ENCODE data around the gene UPB1. TPM values are rescaled to one million over a fixed set of nuclear protein-coding genes. Genes with fewer than 3 reads are reported as not detected.
"Not testable (repeated sequence)": the region's sequence is repeated elsewhere in the genome, so short reads cannot be mapped to it uniquely, and the experiment has no call there.

UPB1 gene
- total RNA-seq, 4 donors from 2014 or later, result 0.80 TPM; not detected in 3

DNA sequence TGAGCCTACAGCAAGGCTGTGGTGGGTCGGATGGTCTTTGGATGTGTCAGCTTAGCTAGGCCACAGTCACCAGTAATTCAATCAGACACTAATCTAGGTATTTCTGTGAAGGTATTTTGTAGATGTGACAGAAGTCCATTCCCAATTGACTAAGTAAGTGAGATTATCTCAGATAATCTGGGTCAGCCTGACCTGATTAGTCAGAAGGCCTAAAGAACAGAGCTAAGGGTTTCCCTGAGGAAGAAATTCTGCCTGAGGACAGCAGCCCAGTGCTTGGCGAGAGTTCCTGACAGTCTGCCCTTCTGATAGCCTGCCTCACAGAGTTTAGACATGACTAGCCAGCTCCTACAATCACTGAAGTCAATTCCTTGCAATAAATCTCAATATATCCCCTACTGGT lies 31.1 kb downstream of the UPB1 start:
- H3K27me3 ChIP-seq, result no peaks in the 10 kb centered on the region
- H3K4me1 ChIP-seq, result peaks cover 0 to 16% (median 0%) of the 10 kb centered on the region in 4 donors
- no peaks in the 10 kb centered on the region for H3K36me3 ChIP-seq
- H3K9me3 ChIP-seq, result no peaks in the 10 kb centered on the region
- H3K4me3 ChIP-seq, result no peak overlapping the region
- H3K27ac ChIP-seq, result no peak overlapping the region
- DNase-seq, result no peak
- TF ChIP-seq, protein P1, sequence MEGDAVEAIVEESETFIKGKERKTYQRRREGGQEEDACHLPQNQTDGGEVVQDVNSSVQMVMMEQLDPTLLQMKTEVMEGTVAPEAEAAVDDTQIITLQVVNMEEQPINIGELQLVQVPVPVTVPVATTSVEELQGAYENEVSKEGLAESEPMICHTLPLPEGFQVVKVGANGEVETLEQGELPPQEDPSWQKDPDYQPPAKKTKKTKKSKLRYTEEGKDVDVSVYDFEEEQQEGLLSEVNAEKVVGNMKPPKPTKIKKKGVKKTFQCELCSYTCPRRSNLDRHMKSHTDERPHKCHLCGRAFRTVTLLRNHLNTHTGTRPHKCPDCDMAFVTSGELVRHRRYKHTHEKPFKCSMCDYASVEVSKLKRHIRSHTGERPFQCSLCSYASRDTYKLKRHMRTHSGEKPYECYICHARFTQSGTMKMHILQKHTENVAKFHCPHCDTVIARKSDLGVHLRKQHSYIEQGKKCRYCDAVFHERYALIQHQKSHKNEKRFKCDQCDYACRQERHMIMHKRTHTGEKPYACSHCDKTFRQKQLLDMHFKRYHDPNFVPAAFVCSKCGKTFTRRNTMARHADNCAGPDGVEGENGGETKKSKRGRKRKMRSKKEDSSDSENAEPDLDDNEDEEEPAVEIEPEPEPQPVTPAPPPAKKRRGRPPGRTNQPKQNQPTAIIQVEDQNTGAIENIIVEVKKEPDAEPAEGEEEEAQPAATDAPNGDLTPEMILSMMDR (IDR thresholded peaks at IDR 0.05), result no peak
- no peak for TF ChIP-seq POLR2A (IDR thresholded peaks at IDR 0.05)

DNA sequence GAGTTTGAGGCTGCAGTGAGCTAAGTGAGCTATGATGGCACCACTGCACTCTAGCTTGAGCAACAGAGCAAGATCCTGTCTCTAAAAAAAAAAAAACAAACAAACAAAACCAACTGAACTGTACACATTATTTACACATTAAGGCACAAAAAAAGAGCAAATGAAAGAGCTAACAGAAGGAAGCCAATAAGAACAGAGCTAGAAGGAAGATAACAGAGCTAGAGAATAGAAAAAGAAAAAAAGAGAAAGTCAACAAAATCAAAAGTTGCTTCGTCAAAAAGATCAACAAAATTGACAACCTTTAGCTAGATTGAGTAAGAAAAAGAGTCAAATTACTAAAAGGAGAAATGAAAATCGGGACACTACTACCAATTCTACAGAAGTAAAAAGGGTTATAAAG lies 34.8 kb downstream of the UPB1 start:
- H3K9me3 ChIP-seq, result no peaks in the 10 kb centered on the region
- H3K27ac ChIP-seq, result no peak overlapping the region
- H3K36me3 ChIP-seq, result no peaks in the 10 kb centered on the region
- no peak for DNase-seq
- TF ChIP-seq, protein P1 (IDR thresholded peaks at IDR 0.05), result no peak
- TF ChIP-seq POLR2A (IDR thresholded peaks at IDR 0.05), result no peak
- H3K27me3 ChIP-seq, result no peaks in the 10 kb centered on the region
- peaks cover 0 to 32% (median 0%) of the 10 kb centered on the region in 4 donors for H3K4me1 ChIP-seq
- no peak overlapping the region for H3K4me3 ChIP-seq

DNA sequence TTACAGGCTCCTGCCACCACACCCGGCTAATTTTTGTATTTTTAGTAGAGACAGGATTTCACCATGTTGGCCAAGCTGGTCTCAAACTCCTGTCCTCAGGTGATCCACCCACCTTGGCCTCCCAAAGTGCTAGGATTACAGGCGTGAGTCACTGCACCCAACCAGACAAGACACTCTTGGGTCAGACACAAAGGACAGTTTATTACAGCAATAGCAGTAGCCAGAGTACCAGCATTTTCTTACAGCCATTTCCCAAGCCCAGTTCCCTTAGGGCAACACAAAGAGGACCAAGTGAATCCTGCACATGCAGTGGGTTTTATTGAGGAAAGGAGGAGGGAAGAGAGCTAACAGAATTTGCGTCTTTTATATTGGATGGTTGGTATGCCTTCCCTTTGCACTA lies 35.8 kb downstream of the UPB1 start:
- H3K9me3 ChIP-seq, H3K27me3 ChIP-seq, H3K36me3 ChIP-seq, H3K4me3 ChIP-seq, DNase-seq: not testable (repeated sequence)
- H3K4me1 ChIP-seq, result peaks cover 0 to 22% (median 0%) of the 10 kb centered on the region in 4 donors
- peak overlapping the region in 1 of 4 donors; percentile 50 for H3K27ac ChIP-seq

- Histone ChIP-seq H3K4me1 (peaks cover 0 to 22% (median 0%) of the 10 kb centered on the region in 4 donors), H3K9me3 (no peaks in the 10 kb centered on the region), H3K27ac (peak overlapping the region in 1 of 4 donors; percentile 46), H3K27me3 (no peaks in the 10 kb centered on the region), H3K36me3 (no peaks in the 10 kb centered on the region), H3K4me3 (no peak overlapping the region)
- TF ChIP-seq, protein P1 (IDR thresholded peaks at IDR 0.05), result no peak
- TF ChIP-seq POLR2A (IDR thresholded peaks at IDR 0.05), result no peak
- DNase-seq, result no peak
Observed at GRCh38 chr22:24532075-24532474, 36.9 kb downstream of the UPB1 start.

GRCh38 chr22:24535348-24535747 lies 40.2 kb downstream of the UPB1 start:
- Histone ChIP-seq H3K4me3 (no peak overlapping the region), H3K9me3 (no peaks in the 10 kb centered on the region)
- no peak for TF ChIP-seq POLR2A (IDR thresholded peaks at IDR 0.05)

GRCh38 chr22:24536089-24536488 lies 41.0 kb downstream of the UPB1 start:
- peaks cover 0 to 25% (median 0%) of the 10 kb centered on the region in 3 donors for H3K36me3 ChIP-seq
- TF ChIP-seq, protein P1 (IDR thresholded peaks at IDR 0.05), result no peak
- no peak for TF ChIP-seq POLR2A (IDR thresholded peaks at IDR 0.05)
- no peak overlapping the region for H3K4me3 ChIP-seq
- H3K4me1 ChIP-seq, result peaks cover 0 to 19% (median 0%) of the 10 kb centered on the region in 4 donors
- DNase-seq, result peak in 1 of 3 donors; percentile 6
- no peaks in the 10 kb centered on the region for H3K27me3 ChIP-seq
- no peaks in the 10 kb centered on the region for H3K9me3 ChIP-seq
- peak overlapping the region in 1 of 4 donors; percentile 26 for H3K27ac ChIP-seq

More at GRCh38 chr22:24535348-24535747, 40.2 kb downstream of the UPB1 start:
- Histone ChIP-seq H3K27ac (no peak overlapping the region), H3K4me1 (peaks cover 0 to 22% (median 0%) of the 10 kb centered on the region in 4 donors), H3K36me3 (peaks cover 0 to 18% (median 0%) of the 10 kb centered on the region in 3 donors), H3K27me3 (no peaks in the 10 kb centered on the region)
- peak in 1 of 3 donors; percentile 59 for DNase-seq

- H3K4me3 ChIP-seq, result no peak overlapping the region
- H3K27ac ChIP-seq, result no peak overlapping the region
- no peaks in the 10 kb centered on the region for H3K27me3 ChIP-seq
- DNase-seq, result no peak
- H3K9me3 ChIP-seq, result no peaks in the 10 kb centered on the region
- TF ChIP-seq, protein P1 (IDR thresholded peaks at IDR 0.05), result no peak
- TF ChIP-seq POLR2A (IDR thresholded peaks at IDR 0.05), result no peak
- peaks cover 0 to 6% (median 0%) of the 10 kb centered on the region in 4 donors for H3K4me1 ChIP-seq
- peaks cover 0 to 68% (median 0%) of the 10 kb centered on the region in 3 donors for H3K36me3 ChIP-seq
Observed at GRCh38 chr22:24540470-24540869, 45.3 kb downstream of the UPB1 start.

Measured in Peyer's patch (tissue), 4 donors.